ENCODE measurements around the gene RAB41.
"Not testable (repeated sequence)": the region's sequence is repeated elsewhere in the genome, so short reads cannot be mapped to it uniquely, and the experiment has no call there.

The RAB41 gene

GRCh38 chrX:70292788-70293187, 10.8 kb downstream of the RAB41 start:
- DNase-seq: no peak

DNA sequence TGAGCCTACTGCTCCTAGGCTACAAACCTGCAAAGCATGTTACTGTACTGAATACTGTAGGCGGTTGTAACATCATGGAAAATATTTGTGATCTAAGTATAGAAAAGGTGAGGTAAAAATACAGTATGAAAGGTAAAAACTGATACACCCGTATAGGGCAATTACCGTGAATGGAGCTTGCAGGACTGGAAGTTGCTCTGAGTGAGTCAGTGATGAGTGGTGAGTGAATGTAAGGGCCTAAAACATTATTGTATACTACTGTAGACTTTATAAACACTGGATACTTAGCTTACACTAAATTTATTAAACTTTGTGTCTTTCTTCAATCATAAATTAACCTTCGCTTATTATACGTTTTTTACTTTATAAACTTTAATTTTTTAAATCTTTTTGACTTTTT, 11.6 kb downstream of the RAB41 start:
- no peak for DNase-seq

DNA sequence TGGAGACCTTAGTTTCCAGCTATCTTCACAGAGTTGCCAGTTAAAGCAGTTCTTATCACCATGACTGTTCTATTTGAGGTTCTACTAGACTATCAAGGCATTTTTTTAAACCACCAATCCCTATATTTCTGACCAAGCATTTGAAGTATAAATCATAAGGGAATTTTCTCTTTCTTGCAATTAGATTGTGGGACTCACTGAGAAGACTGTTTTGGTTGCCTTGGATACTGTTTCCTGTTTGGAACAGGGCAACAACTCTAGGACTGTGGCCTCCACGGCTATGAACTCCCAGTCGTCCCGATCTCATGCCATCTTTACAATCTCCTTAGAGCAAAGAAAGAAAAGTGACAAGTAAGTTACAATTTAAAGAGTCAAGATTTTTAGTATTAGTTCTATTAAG, 19.7 kb downstream of the RAB41 start:
- no peak for DNase-seq

- no peak for DNase-seq
Observed at GRCh38 chrX:70313503-70313902, 31.5 kb downstream of the RAB41 start.

DNA sequence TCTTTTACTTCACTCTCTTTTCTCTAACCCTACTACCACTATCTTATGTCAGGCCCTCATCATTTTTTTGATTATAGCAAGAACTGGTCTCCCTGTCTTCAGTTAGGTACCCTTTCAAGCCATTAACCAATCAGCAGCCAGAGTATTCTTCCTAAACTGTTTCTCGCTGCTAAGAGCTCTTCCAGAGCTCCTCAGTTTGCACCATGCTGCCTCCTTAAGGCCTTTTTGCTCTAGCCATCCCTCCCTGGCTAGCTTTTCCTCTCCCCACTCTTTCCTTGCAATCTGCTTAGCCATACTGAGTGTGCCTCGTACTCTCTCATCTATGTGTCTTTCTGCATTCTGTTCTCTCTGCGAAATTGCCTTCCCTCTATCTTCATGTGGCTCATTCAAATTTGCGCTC, 40.8 kb downstream of the RAB41 start:
- DNase-seq: no peak

DNA sequence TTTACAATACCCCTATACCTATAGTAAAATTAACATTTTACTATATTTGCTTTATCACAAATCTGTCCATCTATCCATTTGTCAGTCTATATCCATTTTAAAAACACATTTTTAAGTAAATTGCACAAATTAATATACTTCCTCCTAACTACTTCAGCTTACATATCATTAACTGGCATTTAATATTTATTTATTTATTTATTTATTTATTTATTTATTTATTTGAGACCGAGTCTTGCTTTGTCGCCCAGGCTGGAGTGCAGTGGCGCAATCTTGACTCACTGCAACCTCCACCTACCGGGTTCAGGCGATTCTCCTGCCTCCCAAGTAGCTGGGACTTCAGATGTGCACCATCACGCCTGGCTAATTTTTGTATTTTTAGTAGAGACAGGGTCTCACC, 41.7 kb downstream of the RAB41 start:
- not testable (repeated sequence) for DNase-seq

DNA sequence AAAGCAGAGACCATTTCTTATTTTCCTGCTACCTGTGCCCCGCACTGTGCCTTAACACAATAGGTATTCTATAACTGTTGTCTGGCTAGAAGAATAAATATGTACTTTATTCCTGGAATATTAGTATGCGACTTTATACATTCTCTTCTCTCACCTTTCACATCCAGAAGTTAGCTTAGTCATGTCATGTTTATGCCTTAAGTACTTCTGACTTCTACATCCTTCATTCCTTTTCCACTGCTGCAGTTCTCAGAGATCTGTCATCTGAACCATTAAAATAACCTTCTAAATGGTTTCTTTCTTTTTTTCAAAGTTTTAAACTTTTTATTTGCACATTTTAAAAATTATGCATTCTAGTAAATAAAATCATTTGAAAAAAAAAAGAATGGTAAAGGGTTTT, 42.4 kb downstream of the RAB41 start:
- no peak for DNase-seq

DNA sequence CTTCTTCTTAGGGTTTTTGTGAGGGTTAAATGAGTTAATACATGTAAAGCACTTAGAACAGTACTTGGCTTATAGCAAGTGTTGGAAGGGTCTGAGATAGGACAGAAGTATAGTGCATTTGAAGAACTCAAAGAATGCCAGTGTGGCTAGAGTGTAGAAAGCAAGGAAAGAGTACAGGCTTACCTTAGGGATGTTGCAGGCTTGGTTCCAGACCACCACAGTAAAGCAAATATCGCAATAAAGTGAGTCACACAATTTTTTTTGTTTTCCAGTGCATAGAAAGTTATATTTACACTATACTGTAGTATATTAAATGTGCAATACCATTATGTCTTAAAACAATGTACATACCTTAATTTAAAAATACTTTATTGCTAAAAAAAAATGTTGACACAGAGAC, 49.2 kb downstream of the RAB41 start:
- no peak for DNase-seq

DNA sequence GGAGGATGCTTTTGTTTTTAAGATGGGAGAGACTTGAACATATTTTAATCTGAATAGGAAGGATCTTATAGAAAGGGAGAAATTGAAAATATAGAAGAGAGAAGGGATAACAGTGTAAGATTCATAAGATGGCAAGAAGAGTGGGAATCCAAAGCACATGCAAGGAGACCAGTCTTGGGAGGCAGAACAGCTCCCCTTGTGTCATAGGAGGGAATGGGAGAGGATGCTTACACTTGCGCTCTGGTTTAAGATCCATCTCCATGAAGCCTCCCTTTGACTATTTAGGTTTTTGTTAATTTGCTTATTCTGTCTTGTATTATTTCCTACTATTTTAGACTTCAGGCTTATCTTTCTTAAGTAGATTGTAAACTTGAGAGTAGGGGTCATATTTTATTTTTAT, 50.6 kb downstream of the RAB41 start:
- DNase-seq: no peak

Measured in NCI-H2029 treated with DMSO at 0.1 percent for 48 hours (cell line).